ENCODE results near the gene HBP1. TPM values are rescaled to one million over a fixed set of nuclear protein-coding genes. Genes with fewer than 3 reads are reported as not detected.
A peak's percentile ranks its signal among the peaks of the same experiment; 100 is the strongest.

HBP1 gene, protein sequence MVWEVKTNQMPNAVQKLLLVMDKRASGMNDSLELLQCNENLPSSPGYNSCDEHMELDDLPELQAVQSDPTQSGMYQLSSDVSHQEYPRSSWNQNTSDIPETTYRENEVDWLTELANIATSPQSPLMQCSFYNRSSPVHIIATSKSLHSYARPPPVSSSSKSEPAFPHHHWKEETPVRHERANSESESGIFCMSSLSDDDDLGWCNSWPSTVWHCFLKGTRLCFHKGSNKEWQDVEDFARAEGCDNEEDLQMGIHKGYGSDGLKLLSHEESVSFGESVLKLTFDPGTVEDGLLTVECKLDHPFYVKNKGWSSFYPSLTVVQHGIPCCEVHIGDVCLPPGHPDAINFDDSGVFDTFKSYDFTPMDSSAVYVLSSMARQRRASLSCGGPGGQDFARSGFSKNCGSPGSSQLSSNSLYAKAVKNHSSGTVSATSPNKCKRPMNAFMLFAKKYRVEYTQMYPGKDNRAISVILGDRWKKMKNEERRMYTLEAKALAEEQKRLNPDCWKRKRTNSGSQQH
- 100 to 1,000 TPM; 166 to 269 (median 176) TPM for total RNA-seq

DNA sequence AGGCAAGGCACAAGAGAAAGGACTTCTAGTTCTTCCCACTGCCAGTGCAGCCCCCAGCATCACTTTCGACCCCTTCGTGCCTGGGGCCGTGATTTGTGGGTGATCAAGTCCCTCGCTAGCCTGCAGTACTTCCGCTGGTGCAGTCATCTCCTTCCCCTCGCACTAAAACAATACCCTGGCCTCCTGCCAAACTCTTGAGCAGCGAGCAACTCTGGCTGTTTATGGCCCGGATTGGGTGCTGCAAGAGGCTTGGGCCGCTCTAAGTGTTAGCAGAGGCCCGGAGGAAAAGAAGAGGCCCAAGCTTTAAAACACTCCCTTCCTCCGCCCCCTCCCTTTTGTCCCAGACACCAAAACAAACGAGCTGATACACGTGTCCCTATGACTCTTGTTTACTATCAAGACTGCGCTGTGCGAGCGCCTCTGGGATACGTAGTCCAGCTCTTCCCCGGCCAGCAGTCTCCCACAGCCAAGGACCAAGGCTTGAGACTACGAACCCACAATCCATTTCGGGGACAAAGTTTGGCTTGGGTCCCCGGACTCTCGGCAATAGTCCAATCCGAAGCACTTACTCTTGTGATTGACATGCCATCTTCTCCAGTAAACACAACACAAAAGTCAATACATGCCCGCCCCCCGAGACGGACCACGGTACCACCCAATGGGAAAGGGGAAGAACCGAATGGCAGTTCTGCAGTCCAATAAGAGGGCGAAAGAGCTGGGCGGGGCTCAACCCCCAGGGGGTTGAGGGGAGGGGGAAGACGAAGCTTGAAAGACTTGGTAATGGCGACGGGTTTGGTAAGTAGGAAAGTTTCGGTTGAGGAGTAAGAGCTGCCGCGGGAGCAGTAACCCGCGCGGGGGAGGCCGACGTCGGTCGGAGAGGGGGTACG lies at the start of gene HBP1:
Gene HBP1 (plus strand): TSS at position 771 of the 887 bp plus-strand sequence. CDS start 10,891 bp downstream, outside the sequence.
- H3K27me3 ChIP-seq = no peaks in the 10 kb centered on the region
- H3K27ac ChIP-seq = peak within 1 kb of the TSS; percentile 100
- H3K36me3 ChIP-seq = no peaks in the 10 kb centered on the region
- peak; percentile 100 for DNase-seq (ENCODE audit: low spot score in 2 of 2)
- peak; percentile 84 to 96 (median 93) for TF ChIP-seq POLR2AphosphoS5 (IDR thresholded peaks at IDR 0.05)
- no peak for TF ChIP-seq CTCF (IDR thresholded peaks at IDR 0.05)
- TF ChIP-seq POLR2A (IDR thresholded peaks at IDR 0.05) = peak; percentile 85
- H3K4me3 ChIP-seq = peak within 1 kb of the TSS; percentile 85 to 93 (median 91)
- H3K9me3 ChIP-seq = no peaks in the 10 kb centered on the region
- H3K4me1 ChIP-seq = peaks cover 0 to 19% of the 10 kb centered on the region in 2 donors
- intact Hi-C loops (cut with DNase I; ENCODE audit: low total_unique reads) = no loop called here

DNA sequence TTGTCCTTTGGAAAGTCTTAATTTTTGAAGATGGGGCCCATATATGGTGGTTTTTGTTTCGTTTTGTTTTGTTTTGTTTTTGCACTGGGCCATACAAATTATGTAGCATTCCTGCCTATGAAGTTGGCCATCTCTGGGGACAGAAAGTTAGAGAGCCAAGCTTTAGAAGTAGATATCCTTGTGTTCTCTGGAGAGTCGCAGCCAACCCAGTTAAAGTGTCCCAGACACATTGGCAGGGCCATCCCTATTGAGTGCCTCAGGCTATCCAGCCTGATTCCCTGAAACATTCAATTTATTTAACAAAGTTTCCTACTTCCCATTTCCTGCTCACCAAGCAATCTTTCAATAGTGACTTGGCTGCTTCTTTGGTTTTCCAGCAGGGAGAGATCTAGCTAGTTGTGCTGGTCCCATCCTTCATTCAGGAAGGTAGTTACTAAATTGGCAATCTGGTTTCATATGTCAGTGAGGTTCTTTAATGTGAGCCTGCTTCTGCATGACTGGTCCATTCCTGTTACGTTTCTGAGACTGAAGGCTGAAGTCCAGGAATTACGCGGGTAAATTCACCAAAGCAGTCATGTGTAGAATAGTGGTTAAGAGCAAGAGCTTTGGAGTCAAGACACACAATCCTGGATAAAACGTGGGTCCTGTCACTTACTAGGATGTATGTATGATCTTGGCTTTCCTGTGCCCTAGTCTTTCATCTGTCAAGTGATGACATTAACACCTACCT lies 49.3 kb upstream of the HBP1 start:
- Histone ChIP-seq H3K27ac (no peak overlapping the region), H3K4me1 (no peaks in the 10 kb centered on the region), H3K4me3 (no peak overlapping the region), H3K27me3 (no peaks in the 10 kb centered on the region), H3K36me3 (no peaks in the 10 kb centered on the region), H3K9me3 (no peaks in the 10 kb centered on the region)
- no peak for DNase-seq (ENCODE audit: low spot score in 2 of 2)
- intact Hi-C loops (cut with DNase I; ENCODE audit: low total_unique reads) = no loop called here
- TF ChIP-seq POLR2A (IDR thresholded peaks at IDR 0.05) = no peak
- TF ChIP-seq POLR2AphosphoS5 (IDR thresholded peaks at IDR 0.05) = no peak
- no peak for TF ChIP-seq CTCF (IDR thresholded peaks at IDR 0.05)

- no peak overlapping the region for H3K4me3 ChIP-seq
- intact Hi-C loops (cut with DNase I; ENCODE audit: low total_unique reads) = no loop called here
- no peaks in the 10 kb centered on the region for H3K9me3 ChIP-seq
- DNase-seq (ENCODE audit: low spot score in 2 of 2) = no peak
- no peak for TF ChIP-seq POLR2A (IDR thresholded peaks at IDR 0.05)
- TF ChIP-seq CTCF (IDR thresholded peaks at IDR 0.05) = no peak
- TF ChIP-seq POLR2AphosphoS5 (IDR thresholded peaks at IDR 0.05) = no peak
- H3K27me3 ChIP-seq = no peaks in the 10 kb centered on the region
- H3K4me1 ChIP-seq = no peaks in the 10 kb centered on the region
- no peaks in the 10 kb centered on the region for H3K36me3 ChIP-seq
- H3K27ac ChIP-seq = no peak overlapping the region
Observed at GRCh38 chr7:107122486-107122911, 46.3 kb upstream of the HBP1 start.

- no peak overlapping the region for H3K27ac ChIP-seq
- H3K4me1 ChIP-seq = no peaks in the 10 kb centered on the region
- TF ChIP-seq CTCF (IDR thresholded peaks at IDR 0.05) = no peak
- no peak for TF ChIP-seq POLR2AphosphoS5 (IDR thresholded peaks at IDR 0.05)
- no peak for DNase-seq (ENCODE audit: low spot score in 2 of 2)
- H3K9me3 ChIP-seq = no peaks in the 10 kb centered on the region
- no peak overlapping the region for H3K4me3 ChIP-seq
- no peaks in the 10 kb centered on the region for H3K36me3 ChIP-seq
- H3K27me3 ChIP-seq = no peaks in the 10 kb centered on the region
- intact Hi-C loops (cut with DNase I; ENCODE audit: low total_unique reads) = no loop called here
Observed at GRCh38 chr7:107123392-107123791, 45.4 kb upstream of the HBP1 start.
